Colonic mucosa (tissue), 4 donors: ENCODE data around the gene RASGRF2. TPM values are rescaled to one million over a fixed set of nuclear protein-coding genes. Genes with fewer than 3 reads are reported as not detected.
"Not testable (repeated sequence)": the region's sequence is repeated elsewhere in the genome, so short reads cannot be mapped to it uniquely, and the experiment has no call there.

ENCODE experiments used
- DNase-seq: peaks from one replicate; pipeline ENCODE4 v3.0.0-alpha.2; 2020
- H3K27ac ChIP-seq: fragments of 200-600 bp; one replicate; pipeline ENCODE4 v1.8.0; 2021
- H3K27me3 ChIP-seq: fragments of 200-600 bp; one replicate; pipeline ENCODE4 v1.8.0; 2021
- H3K36me3 ChIP-seq: fragments of 200-600 bp; one replicate; pipeline ENCODE4 v1.8.0; 2021
- H3K4me1 ChIP-seq: fragments of 200-600 bp; one replicate; pipeline ENCODE4 v1.8.0; 2021; ENCODE audit warnings: mild to moderate bottlenecking
- H3K4me3 ChIP-seq: fragments of 200-600 bp; one replicate; pipeline ENCODE4 v1.8.0; 2021
- H3K9ac ChIP-seq, 2 donors: one replicate each; pipeline ENCODE4 v1.7.0; 2013; ENCODE audit warnings: control low read depth in 2 of 2, low read depth in 2 of 2, low read length in 2 of 2
- H3K9me3 ChIP-seq: fragments of 200-600 bp; one replicate; pipeline ENCODE4 v1.8.0; 2021
- CTCF ChIP-seq: fragments of 200-600 bp; IDR thresholded peaks from one replicate; pipeline ENCODE4 v1.8.0; 2022; ENCODE audit warnings: antibody characterized with exemption, mild to moderate bottlenecking
- intact Hi-C: fragments of 100-400 bp; cut with DNase I; formaldehyde crosslinking; loops from one replicate; pipeline ENCODE4 v1.14.1; 2022
- total RNA-seq, 2 donors: library from RNA; stranded (reverse); fragmentation: NEBNext Ultra II Directional in 1 of 2; extraction: Animal tissue kit (Norgen Biotek cat#: 25700) in 1 of 2; gene quantifications; one replicate each; pipeline ENCODE4 v1.2.1, GENCODE V29; 2021
- donor health status: healthy.
- donor health status: DM: no; HTN: no; CAD: no.
- donor health status: DM: no; HTN: no; CAD: no.

Gene RASGRF2
- total RNA-seq, 2 donors from 2014 or later: 2.8 to 3.5 TPM

DNA sequence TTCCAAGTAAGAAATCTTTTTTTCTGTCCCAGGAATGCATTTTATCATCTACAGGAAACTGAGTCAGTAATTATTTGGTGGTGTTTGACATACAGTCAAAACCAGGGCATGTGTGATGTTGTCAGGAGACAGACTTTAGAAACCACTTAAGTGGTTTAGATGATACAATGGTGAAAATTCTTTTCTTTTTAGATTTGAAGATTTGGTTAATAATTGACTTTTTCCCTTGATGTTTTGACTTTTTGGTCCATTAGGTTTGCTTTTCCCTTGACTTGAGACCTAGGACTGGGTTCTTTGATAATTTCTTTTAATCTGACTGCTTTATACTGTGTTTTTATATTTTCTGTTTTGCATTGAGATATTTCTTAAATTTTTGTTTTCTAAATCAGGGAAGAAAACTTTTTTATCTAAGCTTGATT is 85.2 kb downstream of the RASGRF2 start:
- DNase-seq: no peak
- Histone ChIP-seq H3K9me3 (no peaks in the 10 kb centered on the region), H3K9ac (no peak overlapping the region), H3K27ac (no peak overlapping the region), H3K36me3 (no peaks in the 10 kb centered on the region), H3K4me1 (no peaks in the 10 kb centered on the region), H3K4me3 (no peak overlapping the region), H3K27me3 (no peaks in the 10 kb centered on the region)
- TF ChIP-seq CTCF: no peak
- intact Hi-C loops: no loop called here

DNA sequence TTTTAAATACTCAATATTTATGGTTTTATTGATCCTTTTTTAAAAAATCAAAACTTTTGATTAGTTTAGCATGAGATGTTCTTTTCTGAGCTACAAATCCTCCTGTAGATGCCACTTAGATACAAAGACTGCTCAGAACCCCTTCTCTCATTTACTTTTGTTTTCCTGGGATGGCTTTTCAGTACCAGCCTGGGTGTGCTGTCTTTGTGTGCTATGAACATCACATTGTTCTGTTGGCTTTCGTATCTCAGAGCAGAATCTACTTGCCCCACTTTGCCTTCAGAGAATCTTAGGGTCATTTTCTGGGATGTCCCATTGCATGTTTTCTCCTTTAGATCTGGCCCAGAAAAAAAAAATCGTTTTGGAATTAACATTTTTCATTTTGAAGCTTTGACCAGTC is 85.9 kb downstream of the RASGRF2 start:
- no peak for DNase-seq
- intact Hi-C loops: no loop called here
- no peak overlapping the region for H3K27ac ChIP-seq
- no peaks in the 10 kb centered on the region for H3K27me3 ChIP-seq
- no peaks in the 10 kb centered on the region for H3K36me3 ChIP-seq
- H3K4me3 ChIP-seq: no peak overlapping the region
- no peak for TF ChIP-seq CTCF
- H3K4me1 ChIP-seq: no peaks in the 10 kb centered on the region
- H3K9me3 ChIP-seq: no peaks in the 10 kb centered on the region
- H3K9ac ChIP-seq: no peak overlapping the region

GRCh38 chr5:81052325-81052724 is 92.2 kb downstream of the RASGRF2 start:
- Histone ChIP-seq H3K9me3 (no peaks in the 10 kb centered on the region), H3K4me3 (no peak overlapping the region), H3K9ac (no peak overlapping the region), H3K4me1 (no peaks in the 10 kb centered on the region), H3K36me3 (no peaks in the 10 kb centered on the region), H3K27ac (no peak overlapping the region), H3K27me3 (no peaks in the 10 kb centered on the region)
- TF ChIP-seq CTCF: no peak
- intact Hi-C loops: no loop called here
- DNase-seq: no peak

DNA sequence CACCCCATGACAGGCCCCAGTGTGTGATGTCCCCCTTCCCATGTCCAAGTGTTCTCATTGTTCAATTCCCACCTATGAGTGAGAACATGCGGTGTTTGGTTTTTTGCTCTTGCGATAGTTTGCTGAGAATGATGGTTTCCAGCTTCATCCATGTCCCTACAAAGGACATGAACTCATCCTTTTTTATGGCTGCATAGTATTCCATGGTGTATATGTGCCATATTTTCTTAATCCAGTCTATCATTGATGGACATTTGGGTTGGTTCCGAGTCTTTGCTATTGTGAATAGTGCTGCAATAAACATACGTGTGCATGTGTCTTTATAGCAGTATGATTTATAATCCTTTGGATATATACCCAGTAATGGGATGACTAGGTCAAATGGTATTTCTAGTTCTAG is 93.1 kb downstream of the RASGRF2 start:
- H3K9me3 ChIP-seq, H3K4me3 ChIP-seq, H3K4me1 ChIP-seq, H3K27me3 ChIP-seq, H3K27ac ChIP-seq, DNase-seq, H3K9ac ChIP-seq, H3K36me3 ChIP-seq, intact Hi-C loops: not testable (repeated sequence)

DNA sequence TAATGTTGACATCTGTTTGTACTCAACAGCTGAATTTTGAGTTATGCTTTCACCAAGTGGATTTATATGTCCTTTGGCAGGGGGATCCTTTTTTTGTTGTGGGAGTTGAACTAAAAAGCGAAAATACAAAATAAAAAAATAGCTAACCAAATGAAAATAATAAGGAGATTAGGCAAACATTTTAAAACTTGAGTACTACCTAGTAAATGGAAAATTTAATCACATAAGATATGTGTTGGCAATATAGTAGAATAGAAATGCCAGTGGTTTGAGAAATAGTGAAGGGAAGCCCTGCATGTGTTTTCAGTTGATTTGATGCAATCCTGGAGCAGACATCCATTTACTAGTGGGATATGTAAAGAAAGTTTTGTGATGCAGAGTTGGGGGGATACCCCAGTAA is 98.0 kb downstream of the RASGRF2 start:
- no peak overlapping the region for H3K9ac ChIP-seq
- intact Hi-C loops: no loop called here
- H3K36me3 ChIP-seq: no peaks in the 10 kb centered on the region
- TF ChIP-seq CTCF: no peak
- no peaks in the 10 kb centered on the region for H3K4me1 ChIP-seq
- no peak for DNase-seq
- H3K27me3 ChIP-seq: no peaks in the 10 kb centered on the region
- no peak overlapping the region for H3K4me3 ChIP-seq
- H3K27ac ChIP-seq: no peak overlapping the region
- no peaks in the 10 kb centered on the region for H3K9me3 ChIP-seq

DNA sequence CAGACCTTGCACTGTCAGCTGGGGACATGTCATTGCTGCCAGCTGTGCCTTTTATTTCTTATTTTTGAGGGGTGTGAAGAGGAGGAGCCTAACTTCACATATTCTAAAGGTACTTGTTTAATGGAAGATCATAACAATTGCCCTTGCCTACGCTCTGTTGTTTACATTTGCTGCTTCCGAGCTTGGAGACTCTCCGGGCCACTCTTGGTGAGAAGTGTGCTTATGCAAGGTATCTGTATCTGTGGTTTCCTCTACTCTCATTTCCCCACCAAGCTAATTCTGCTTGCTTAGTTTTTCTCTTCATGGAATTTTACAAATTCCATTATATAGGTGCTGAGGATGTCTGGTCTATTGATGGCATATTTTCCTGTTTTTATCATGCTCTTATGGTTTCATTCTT is 105.3 kb downstream of the RASGRF2 start:
- no peak for TF ChIP-seq CTCF
- no peak for DNase-seq
- Histone ChIP-seq H3K4me3 (no peak overlapping the region), H3K9me3 (no peaks in the 10 kb centered on the region), H3K27me3 (no peaks in the 10 kb centered on the region), H3K27ac (no peak overlapping the region), H3K36me3 (no peaks in the 10 kb centered on the region), H3K4me1 (no peaks in the 10 kb centered on the region), H3K9ac (no peak overlapping the region)
- intact Hi-C loops: no loop called here
